ENCODE data around the gene HIF1A. TPM values are rescaled to one million over a fixed set of nuclear protein-coding genes. Genes with fewer than 3 reads are reported as not detected.
"Not testable (repeated sequence)": the region's sequence is repeated elsewhere in the genome, so short reads cannot be mapped to it uniquely, and the experiment has no call there.

The HIF1A gene
- total RNA-seq, 1 donor from 2014 or later: 145 TPM

DNA sequence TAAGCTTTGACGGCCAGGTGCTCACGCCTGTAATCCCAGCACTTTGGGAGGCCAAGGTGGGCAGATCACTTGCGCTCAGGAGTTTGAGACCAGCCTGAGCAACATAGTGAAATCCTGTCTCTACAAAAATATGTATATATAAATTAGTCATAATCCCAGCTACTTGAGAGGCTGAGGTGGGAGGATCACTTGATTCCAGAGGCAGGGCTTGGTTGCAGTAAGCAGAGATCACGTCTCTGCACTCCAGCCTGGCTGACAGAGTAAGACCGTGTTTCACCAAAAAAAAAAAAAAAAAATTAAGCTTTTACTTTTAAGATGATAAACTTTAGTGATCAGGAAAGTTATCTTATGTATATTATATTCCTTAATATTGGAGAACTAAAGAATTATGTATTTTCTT, 48.9 kb downstream of the HIF1A start:
- no peaks in the 10 kb centered on the region for H3K4me1 Mint-ChIP-seq (ENCODE audit: low read depth, unreplicated experiment)
- H3K27me3 Mint-ChIP-seq (ENCODE audit: unreplicated experiment): no peaks in the 10 kb centered on the region
- no peaks in the 10 kb centered on the region for H3K36me3 Mint-ChIP-seq (ENCODE audit: unreplicated experiment)
- TF ChIP-seq, protein P1, sequence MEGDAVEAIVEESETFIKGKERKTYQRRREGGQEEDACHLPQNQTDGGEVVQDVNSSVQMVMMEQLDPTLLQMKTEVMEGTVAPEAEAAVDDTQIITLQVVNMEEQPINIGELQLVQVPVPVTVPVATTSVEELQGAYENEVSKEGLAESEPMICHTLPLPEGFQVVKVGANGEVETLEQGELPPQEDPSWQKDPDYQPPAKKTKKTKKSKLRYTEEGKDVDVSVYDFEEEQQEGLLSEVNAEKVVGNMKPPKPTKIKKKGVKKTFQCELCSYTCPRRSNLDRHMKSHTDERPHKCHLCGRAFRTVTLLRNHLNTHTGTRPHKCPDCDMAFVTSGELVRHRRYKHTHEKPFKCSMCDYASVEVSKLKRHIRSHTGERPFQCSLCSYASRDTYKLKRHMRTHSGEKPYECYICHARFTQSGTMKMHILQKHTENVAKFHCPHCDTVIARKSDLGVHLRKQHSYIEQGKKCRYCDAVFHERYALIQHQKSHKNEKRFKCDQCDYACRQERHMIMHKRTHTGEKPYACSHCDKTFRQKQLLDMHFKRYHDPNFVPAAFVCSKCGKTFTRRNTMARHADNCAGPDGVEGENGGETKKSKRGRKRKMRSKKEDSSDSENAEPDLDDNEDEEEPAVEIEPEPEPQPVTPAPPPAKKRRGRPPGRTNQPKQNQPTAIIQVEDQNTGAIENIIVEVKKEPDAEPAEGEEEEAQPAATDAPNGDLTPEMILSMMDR (IDR thresholded peaks at IDR 0.05; ENCODE audit: partially characterized antibody, unreplicated experiment): no peak
- no peak for DNase-seq
- no peak overlapping the region for H3K27ac Mint-ChIP-seq (ENCODE audit: unreplicated experiment)
- no peak overlapping the region for H3K4me3 Mint-ChIP-seq (ENCODE audit: unreplicated experiment)
- no peaks in the 10 kb centered on the region for H3K9me3 Mint-ChIP-seq (ENCODE audit: unreplicated experiment)

DNA sequence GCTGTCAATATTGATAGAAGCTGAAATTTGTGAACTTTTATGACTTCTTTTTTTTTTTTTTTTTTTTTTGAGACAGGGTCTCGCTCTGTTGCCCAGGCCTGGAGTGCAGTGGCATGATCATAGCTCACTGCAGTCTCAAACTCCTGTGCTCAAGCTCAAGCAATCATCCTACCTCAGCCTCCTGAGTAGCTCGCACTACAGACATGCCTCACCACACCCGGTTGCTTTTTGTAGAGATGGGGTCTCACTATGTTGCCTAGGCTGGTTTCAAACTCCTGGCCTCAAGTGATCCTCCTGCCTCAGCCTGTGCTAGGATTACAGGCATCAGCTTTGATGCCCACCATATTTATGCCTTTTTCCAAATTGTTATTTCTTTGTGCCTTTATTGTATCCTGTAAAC, 51.0 kb downstream of the HIF1A start:
- not testable (repeated sequence) for H3K4me1 Mint-ChIP-seq (ENCODE audit: low read depth, unreplicated experiment); H3K4me3 Mint-ChIP-seq (ENCODE audit: unreplicated experiment); H3K36me3 Mint-ChIP-seq (ENCODE audit: unreplicated experiment); H3K9me3 Mint-ChIP-seq (ENCODE audit: unreplicated experiment); H3K27me3 Mint-ChIP-seq (ENCODE audit: unreplicated experiment); H3K27ac Mint-ChIP-seq (ENCODE audit: unreplicated experiment); DNase-seq

DNA sequence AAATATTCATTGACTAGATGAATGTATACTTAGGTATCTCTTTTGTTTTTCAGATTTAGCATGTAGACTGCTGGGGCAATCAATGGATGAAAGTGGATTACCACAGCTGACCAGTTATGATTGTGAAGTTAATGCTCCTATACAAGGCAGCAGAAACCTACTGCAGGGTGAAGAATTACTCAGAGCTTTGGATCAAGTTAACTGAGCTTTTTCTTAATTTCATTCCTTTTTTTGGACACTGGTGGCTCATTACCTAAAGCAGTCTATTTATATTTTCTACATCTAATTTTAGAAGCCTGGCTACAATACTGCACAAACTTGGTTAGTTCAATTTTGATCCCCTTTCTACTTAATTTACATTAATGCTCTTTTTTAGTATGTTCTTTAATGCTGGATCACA, 51.6 kb downstream of the HIF1A start:
- Mint-ChIP-seq H3K27ac (ENCODE audit: unreplicated experiment) (no peak overlapping the region), H3K4me1 (ENCODE audit: low read depth, unreplicated experiment) (peaks cover 3% of the 10 kb centered on the region), H3K9me3 (ENCODE audit: unreplicated experiment) (peaks cover 2% of the 10 kb centered on the region), H3K27me3 (ENCODE audit: unreplicated experiment) (peaks cover 1% of the 10 kb centered on the region), H3K4me3 (ENCODE audit: unreplicated experiment) (no peak overlapping the region), H3K36me3 (ENCODE audit: unreplicated experiment) (no peaks in the 10 kb centered on the region)
- TF ChIP-seq, protein P1 (IDR thresholded peaks at IDR 0.05; ENCODE audit: partially characterized antibody, unreplicated experiment): no peak
- DNase-seq: no peak

DNA sequence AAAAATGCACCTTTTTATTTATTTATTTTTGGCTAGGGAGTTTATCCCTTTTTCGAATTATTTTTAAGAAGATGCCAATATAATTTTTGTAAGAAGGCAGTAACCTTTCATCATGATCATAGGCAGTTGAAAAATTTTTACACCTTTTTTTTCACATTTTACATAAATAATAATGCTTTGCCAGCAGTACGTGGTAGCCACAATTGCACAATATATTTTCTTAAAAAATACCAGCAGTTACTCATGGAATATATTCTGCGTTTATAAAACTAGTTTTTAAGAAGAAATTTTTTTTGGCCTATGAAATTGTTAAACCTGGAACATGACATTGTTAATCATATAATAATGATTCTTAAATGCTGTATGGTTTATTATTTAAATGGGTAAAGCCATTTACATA, 52.0 kb downstream of the HIF1A start:
- TF ChIP-seq, protein P1 (IDR thresholded peaks at IDR 0.05; ENCODE audit: partially characterized antibody, unreplicated experiment): no peak
- DNase-seq: no peak
- no peak overlapping the region for H3K27ac Mint-ChIP-seq (ENCODE audit: unreplicated experiment)
- H3K4me1 Mint-ChIP-seq (ENCODE audit: low read depth, unreplicated experiment): peaks cover 3% of the 10 kb centered on the region
- peaks cover 1% of the 10 kb centered on the region for H3K27me3 Mint-ChIP-seq (ENCODE audit: unreplicated experiment)
- H3K36me3 Mint-ChIP-seq (ENCODE audit: unreplicated experiment): no peaks in the 10 kb centered on the region
- H3K9me3 Mint-ChIP-seq (ENCODE audit: unreplicated experiment): peaks cover 2% of the 10 kb centered on the region
- no peak overlapping the region for H3K4me3 Mint-ChIP-seq (ENCODE audit: unreplicated experiment)

DNA sequence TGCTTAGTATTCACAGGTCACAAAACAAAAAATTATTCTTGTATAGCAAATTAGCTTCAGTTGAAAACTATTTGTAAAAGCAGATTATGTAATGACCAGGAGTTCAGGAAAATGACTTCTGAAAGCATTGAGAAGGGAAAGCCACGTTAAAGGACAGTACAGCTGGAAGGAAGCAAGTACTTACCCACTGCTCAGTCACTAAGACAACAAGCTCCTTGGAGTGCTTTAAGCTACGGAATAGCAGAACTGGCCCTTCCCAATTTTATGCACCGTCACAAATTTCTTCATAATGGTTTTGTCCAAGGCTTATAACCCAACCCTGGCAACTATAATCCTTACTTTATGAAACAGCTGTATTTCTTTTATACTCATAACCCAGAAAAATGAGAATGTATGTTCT, 54.0 kb downstream of the HIF1A start:
- no peak overlapping the region for H3K27ac Mint-ChIP-seq (ENCODE audit: unreplicated experiment)
- peaks cover 1% of the 10 kb centered on the region for H3K27me3 Mint-ChIP-seq (ENCODE audit: unreplicated experiment)
- DNase-seq: no peak
- TF ChIP-seq, protein P1 (IDR thresholded peaks at IDR 0.05; ENCODE audit: partially characterized antibody, unreplicated experiment): no peak
- H3K4me3 Mint-ChIP-seq (ENCODE audit: unreplicated experiment): no peak overlapping the region
- peaks cover 3% of the 10 kb centered on the region for H3K4me1 Mint-ChIP-seq (ENCODE audit: low read depth, unreplicated experiment)
- peaks cover 2% of the 10 kb centered on the region for H3K9me3 Mint-ChIP-seq (ENCODE audit: unreplicated experiment)
- H3K36me3 Mint-ChIP-seq (ENCODE audit: unreplicated experiment): no peaks in the 10 kb centered on the region

DNA sequence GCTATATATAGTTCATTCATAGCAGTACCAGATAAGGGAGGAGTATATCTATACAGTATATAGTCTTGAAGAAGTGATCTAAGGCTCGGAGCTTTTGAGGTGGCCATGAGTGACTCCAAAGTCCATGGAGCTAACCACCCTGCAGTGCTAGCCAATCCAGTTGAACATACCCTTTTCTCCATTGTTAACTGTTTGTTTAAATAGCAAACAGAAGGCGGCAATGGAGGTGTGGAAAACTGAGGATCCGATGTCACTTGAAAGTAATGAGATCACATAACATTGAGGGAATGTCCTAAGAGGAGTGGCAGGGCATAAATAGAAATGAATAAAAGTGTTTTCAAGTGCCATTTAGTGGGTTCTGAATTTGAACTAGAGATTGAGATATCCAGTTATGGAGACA, 54.6 kb downstream of the HIF1A start:
- H3K9me3 Mint-ChIP-seq (ENCODE audit: unreplicated experiment): peaks cover 4% of the 10 kb centered on the region
- H3K36me3 Mint-ChIP-seq (ENCODE audit: unreplicated experiment): no peaks in the 10 kb centered on the region
- peaks cover 3% of the 10 kb centered on the region for H3K4me1 Mint-ChIP-seq (ENCODE audit: low read depth, unreplicated experiment)
- H3K27me3 Mint-ChIP-seq (ENCODE audit: unreplicated experiment): peaks cover 3% of the 10 kb centered on the region
- H3K27ac Mint-ChIP-seq (ENCODE audit: unreplicated experiment): no peak overlapping the region
- TF ChIP-seq, protein P1 (IDR thresholded peaks at IDR 0.05; ENCODE audit: partially characterized antibody, unreplicated experiment): no peak
- H3K4me3 Mint-ChIP-seq (ENCODE audit: unreplicated experiment): peak overlapping the region; percentile 9
- DNase-seq: no peak
